Measurements from ENCODE around the gene PSMB7.

Gene PSMB7

GRCh38 chr9:124343533-124344290, 71.5 kb downstream of the PSMB7 start:
- DNase-seq = no peak

GRCh38 chr9:124342776-124343485, 72.3 kb downstream of the PSMB7 start:
- no peak for DNase-seq

GRCh38 chr9:124342402-124342775, 72.9 kb downstream of the PSMB7 start:
- no peak for DNase-seq

- DNase-seq = no peak
Observed at GRCh38 chr9:124341455-124342170, 73.6 kb downstream of the PSMB7 start.

- no peak for DNase-seq
Observed at GRCh38 chr9:124340219-124341069, 74.8 kb downstream of the PSMB7 start.

- no peak for DNase-seq
Observed at GRCh38 chr9:124339603-124340146, 75.6 kb downstream of the PSMB7 start.

- no peak for DNase-seq
Observed at GRCh38 chr9:124337562-124337961, 77.7 kb downstream of the PSMB7 start.

GRCh38 chr9:124335320-124335707, 79.9 kb downstream of the PSMB7 start:
- DNase-seq = no peak

- no peak for DNase-seq
Observed at GRCh38 chr9:124334568-124335319, 80.5 kb downstream of the PSMB7 start.

GRCh38 chr9:124333203-124333579, 82.1 kb downstream of the PSMB7 start:
- no peak for DNase-seq

GRCh38 chr9:124332361-124333202, 82.7 kb downstream of the PSMB7 start:
- no peak for DNase-seq

GRCh38 chr9:124331580-124331979, 83.7 kb downstream of the PSMB7 start:
- DNase-seq = no peak

GRCh38 chr9:124330011-124330697, 85.1 kb downstream of the PSMB7 start:
- no peak for DNase-seq

GRCh38 chr9:124329206-124329792, 85.9 kb downstream of the PSMB7 start:
- no peak for DNase-seq

- DNase-seq = no peak
Observed at GRCh38 chr9:124328285-124328684, 87.0 kb downstream of the PSMB7 start.

- no peak for DNase-seq
Observed at GRCh38 chr9:124327491-124327890, 87.8 kb downstream of the PSMB7 start.

GRCh38 chr9:124326378-124326777, 88.9 kb downstream of the PSMB7 start:
- DNase-seq = no peak

GRCh38 chr9:124325816-124326215, 89.4 kb downstream of the PSMB7 start:
- no peak for DNase-seq

- no peak for DNase-seq
Observed at GRCh38 chr9:124323904-124324303, 91.3 kb downstream of the PSMB7 start.

Data from cortex of kidney (tissue), 1 donor.